Measurements from ENCODE around the gene PPP1R36.

DNA sequence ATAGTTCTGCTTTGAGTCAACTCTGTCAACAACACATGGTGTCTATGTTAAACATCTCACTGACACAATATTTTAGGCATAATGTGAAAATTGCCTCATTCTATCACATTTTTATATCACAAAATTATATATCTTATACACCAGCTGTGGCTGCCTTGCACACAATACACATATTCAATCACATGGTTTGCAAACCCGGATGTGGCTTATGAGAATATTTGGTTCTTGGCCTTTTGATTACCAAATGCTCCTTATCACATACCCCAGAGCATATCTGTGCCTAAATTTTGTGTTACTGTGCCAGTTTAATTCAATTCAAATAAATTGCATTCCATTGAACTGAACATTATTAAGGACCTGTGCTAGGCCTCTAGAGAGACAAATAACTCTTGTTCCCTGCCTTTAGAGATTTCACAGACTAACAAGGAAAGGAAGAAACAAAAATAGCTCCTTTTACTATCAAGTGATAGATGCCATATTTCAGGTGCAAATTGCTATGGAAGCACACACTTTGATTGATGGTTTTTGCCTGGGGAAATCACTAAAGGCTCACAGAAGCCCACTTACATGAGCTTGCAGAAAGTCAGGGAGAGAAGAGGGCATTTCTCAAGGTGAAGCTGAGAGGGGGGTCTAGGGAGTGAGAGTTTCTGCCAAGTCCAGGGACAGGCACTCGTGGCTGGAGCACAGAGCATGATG lies 63.4 kb downstream of the PPP1R36 start:
- no peak for TF ChIP-seq POLR2A (IDR thresholded peaks at IDR 0.05; ENCODE audit: extremely low read depth, insufficient read length)
- no peak for TF ChIP-seq MYC (IDR thresholded peaks at IDR 0.05; ENCODE audit: low read depth, low read length)
- TF ChIP-seq CTCF (IDR thresholded peaks at IDR 0.05; ENCODE audit: low read depth, low read length): no peak
